Common myeloid progenitor, CD34-positive (primary cell): ENCODE results near the gene SPARCL1.
A peak's percentile ranks its signal among the peaks of the same experiment; 100 is the strongest.
"Not testable (repeated sequence)": the region's sequence is repeated elsewhere in the genome, so short reads cannot be mapped to it uniquely, and the experiment has no call there.

Experiments used
- CTCF ChIA-PET: fragments of 350-600 bp; sonication (Branson Sonifier 250); formaldehyde crosslinking; loops from one replicate; lab custom pipeline; 2021; ENCODE audit warnings: antibody characterized with exemption; lab: Charles Lee
- POLR2A ChIA-PET: fragments of 350-600 bp; sonication (Branson Sonifier 250); formaldehyde crosslinking; loops from one replicate; lab custom pipeline; 2021; ENCODE audit warnings: antibody characterized with exemption; lab: Charles Lee
- DNase-seq, 3 donors: peaks; one replicate each; pipeline versions ENCODE4 v3.0.0 to v3.0.0-alpha.2; 2013
- H3K27ac ChIP-seq, 2 experiments: 1 replicate in 1 of 2; 2 replicates in 1 of 2; pipeline ENCODE4 v1.7.0; 2013; ENCODE audit warnings: inconsistent platforms in 2 of 2, low read length in 2 of 2, mild to moderate bottlenecking in 2 of 2, low read depth in 1 of 2, moderate library complexity in 1 of 2; ENCODE audit not compliant: severe bottlenecking in 2 of 2, insufficient read depth in 1 of 2, poor library complexity in 1 of 2
- H3K27me3 ChIP-seq, 5 experiments: replicated peaks in 2 of 5; 1 replicate in 3 of 5; 2 replicates in 2 of 5; pipeline versions ENCODE4 v1.6.1 to v1.7.0; 2013; ENCODE audit warnings: low read length in 4 of 5, mild to moderate bottlenecking in 2 of 5, moderate library complexity in 2 of 5, inconsistent platforms in 1 of 5; ENCODE audit not compliant: insufficient read depth in 5 of 5, control insufficient read depth in 4 of 5
- H3K36me3 ChIP-seq, 4 experiments: 1 replicate in 2 of 4; 2 replicates in 2 of 4; pipeline versions ENCODE4 v1.6.1 to v1.7.0; 2013; ENCODE audit warnings: low read length in 3 of 4, control low read depth in 1 of 4, mild to moderate bottlenecking in 1 of 4; ENCODE audit not compliant: control insufficient read depth in 4 of 4, insufficient read depth in 4 of 4
- H3K4me1 ChIP-seq, 4 experiments: 1 replicate in 3 of 4; 2 replicates in 1 of 4; pipeline versions ENCODE4 v1.6.1 to v1.7.1; 2013; ENCODE audit warnings: low read length in 3 of 4, mild to moderate bottlenecking in 3 of 4, control low read depth in 1 of 4, inconsistent platforms in 1 of 4, moderate library complexity in 1 of 4; ENCODE audit not compliant: control insufficient read depth in 4 of 4, insufficient read depth in 4 of 4; ENCODE audit errors: control extremely low read depth in 1 of 4
- H3K4me3 ChIP-seq, 7 experiments: 1 replicate in 4 of 7; 2 replicates in 3 of 7; pipeline versions ENCODE4 v1.5.1 to v1.7.0; 2013; ENCODE audit warnings: mild to moderate bottlenecking in 7 of 7, low read length in 6 of 7, moderate library complexity in 6 of 7, inconsistent platforms in 2 of 7, low read depth in 2 of 7, control low read depth in 1 of 7; ENCODE audit not compliant: insufficient read depth in 4 of 7, control insufficient read depth in 1 of 7; ENCODE audit errors: extremely low read depth in 1 of 7
- H3K9me3 ChIP-seq, 5 experiments: 1 replicate in 4 of 5; 2 replicates in 1 of 5; pipeline versions ENCODE4 v1.6.1 to v1.7.1; 2013; ENCODE audit warnings: low read length in 4 of 5, mild to moderate bottlenecking in 2 of 5, inconsistent platforms in 1 of 5, low read depth in 1 of 5, moderate library complexity in 1 of 5; ENCODE audit not compliant: control insufficient read depth in 4 of 5, insufficient read depth in 2 of 5; ENCODE audit errors: control extremely low read depth in 1 of 5
- WGBS: methylation state at CpG from one replicate; pipeline ENCODE4 v1.1.5; 2013; ENCODE audit not compliant: insufficient coverage; 5-methylcytosine and 5-hydroxymethylcytosine counted together

SPARCL1 gene

GRCh38 chr4:87497578-87497977, 31.6 kb downstream of the SPARCL1 start:
- Histone ChIP-seq H3K9me3 (no peaks in the 10 kb centered on the region), H3K27ac (no peak overlapping the region), H3K36me3 (no peaks in the 10 kb centered on the region), H3K27me3 (no peaks in the 10 kb centered on the region), H3K4me1 (peaks cover 0 to 6% (median 0%) of the 10 kb centered on the region in 4 experiments), H3K4me3 (no peak overlapping the region)
- 100% methylated on average over 3 of the region's 3 CpGs for WGBS
- CTCF ChIA-PET: interaction anchor here (1.9 kb wide), 1 partner anchor 26 kb away, joined by 6 read pairs; no protein-coding TSS in a partner anchor
- peak in 1 of 3 donors; percentile 8 for DNase-seq
- POLR2A ChIA-PET: no interaction called here

GRCh38 chr4:87497159-87497558, 32.0 kb downstream of the SPARCL1 start:
- H3K27ac ChIP-seq: no peak overlapping the region
- no peaks in the 10 kb centered on the region for H3K9me3 ChIP-seq
- H3K27me3 ChIP-seq: no peaks in the 10 kb centered on the region
- peaks cover 0 to 6% (median 0%) of the 10 kb centered on the region in 4 experiments for H3K4me1 ChIP-seq
- POLR2A ChIA-PET: no interaction called here
- CTCF ChIA-PET: no interaction called here
- no peak for DNase-seq
- H3K4me3 ChIP-seq: no peak overlapping the region
- H3K36me3 ChIP-seq: no peaks in the 10 kb centered on the region
- 100% methylated on average over 1 of the region's 2 CpGs for WGBS

- DNase-seq: no peak
- WGBS: 86% methylated on average over 1 of the region's 3 CpGs
- Histone ChIP-seq H3K4me3 (no peak overlapping the region), H3K4me1 (no peaks in the 10 kb centered on the region), H3K9me3 (peaks cover 0 to 9% (median 0%) of the 10 kb centered on the region in 5 experiments), H3K27ac (no peak overlapping the region), H3K36me3 (no peaks in the 10 kb centered on the region), H3K27me3 (no peaks in the 10 kb centered on the region)
- POLR2A ChIA-PET: no interaction called here
- CTCF ChIA-PET: interaction anchor here (1.1 kb wide), 1 partner anchor 230 kb away, joined by 3 read pairs; no protein-coding TSS in a partner anchor
Observed at GRCh38 chr4:87493115-87493514, 36.1 kb downstream of the SPARCL1 start.

GRCh38 chr4:87491851-87492250, 37.3 kb downstream of the SPARCL1 start:
- POLR2A ChIA-PET, H3K36me3 ChIP-seq, H3K27ac ChIP-seq, H3K4me3 ChIP-seq, H3K4me1 ChIP-seq, DNase-seq, H3K27me3 ChIP-seq, H3K9me3 ChIP-seq: not testable (repeated sequence)
- no CpG with 5 or more reads among the region's 2 CpGs for WGBS
- CTCF ChIA-PET: interaction anchor here (0.6 to 3.7 kb wide), 2 partner anchors 13 to 412 kb away, joined by 3 to 10 read pairs; no protein-coding TSS in a partner anchor

- H3K27me3 ChIP-seq: no peaks in the 10 kb centered on the region
- ChIA-PET CTCF (interaction anchor here (3.7 kb wide), 1 partner anchor 12 kb away, joined by 10 read pairs; no protein-coding TSS in a partner anchor), POLR2A (no interaction called here)
- no peak overlapping the region for H3K27ac ChIP-seq
- H3K4me1 ChIP-seq: no peaks in the 10 kb centered on the region
- no peak for DNase-seq
- H3K36me3 ChIP-seq: no peaks in the 10 kb centered on the region
- H3K4me3 ChIP-seq: no peak overlapping the region
- 90% methylated on average over 2 of the region's 2 CpGs for WGBS
- H3K9me3 ChIP-seq: peaks cover 0 to 9% (median 0%) of the 10 kb centered on the region in 5 experiments
Observed at GRCh38 chr4:87491436-87491835, 37.7 kb downstream of the SPARCL1 start.

- Histone ChIP-seq H3K4me1 (no peaks in the 10 kb centered on the region), H3K9me3 (peaks cover 0 to 9% (median 0%) of the 10 kb centered on the region in 5 experiments), H3K27me3 (no peaks in the 10 kb centered on the region), H3K36me3 (no peaks in the 10 kb centered on the region), H3K27ac (no peak overlapping the region), H3K4me3 (no peak overlapping the region)
- ChIA-PET CTCF (interaction anchor here (1.3 to 3.7 kb wide), 2 partner anchors 12 to 132 kb away, joined by 3 to 10 read pairs; no protein-coding TSS in a partner anchor), POLR2A (no interaction called here)
- WGBS: 70% methylated on average over 1 of the region's 1 CpG
- DNase-seq: no peak
Observed at GRCh38 chr4:87490664-87491369, 38.4 kb downstream of the SPARCL1 start.

- Histone ChIP-seq H3K9me3 (peaks cover 0 to 9% (median 0%) of the 10 kb centered on the region in 5 experiments), H3K4me3 (no peak overlapping the region), H3K4me1 (no peaks in the 10 kb centered on the region), H3K27ac (no peak overlapping the region), H3K36me3 (no peaks in the 10 kb centered on the region), H3K27me3 (no peaks in the 10 kb centered on the region)
- POLR2A ChIA-PET: no interaction called here
- CTCF ChIA-PET: interaction anchor here (1.3 to 3.7 kb wide), 2 partner anchors 10 to 131 kb away, joined by 3 to 10 read pairs; no protein-coding TSS in a partner anchor
- DNase-seq: no peak
- WGBS: 100% methylated on average over 2 of the region's 2 CpGs
Observed at GRCh38 chr4:87489678-87490077, 39.5 kb downstream of the SPARCL1 start.
